Measurements from ENCODE around the gene CXCL14.

GRCh38 chr5:135592312-135593045 is 13.7 kb upstream of the CXCL14 start:
- TF ChIP-seq, protein P1, sequence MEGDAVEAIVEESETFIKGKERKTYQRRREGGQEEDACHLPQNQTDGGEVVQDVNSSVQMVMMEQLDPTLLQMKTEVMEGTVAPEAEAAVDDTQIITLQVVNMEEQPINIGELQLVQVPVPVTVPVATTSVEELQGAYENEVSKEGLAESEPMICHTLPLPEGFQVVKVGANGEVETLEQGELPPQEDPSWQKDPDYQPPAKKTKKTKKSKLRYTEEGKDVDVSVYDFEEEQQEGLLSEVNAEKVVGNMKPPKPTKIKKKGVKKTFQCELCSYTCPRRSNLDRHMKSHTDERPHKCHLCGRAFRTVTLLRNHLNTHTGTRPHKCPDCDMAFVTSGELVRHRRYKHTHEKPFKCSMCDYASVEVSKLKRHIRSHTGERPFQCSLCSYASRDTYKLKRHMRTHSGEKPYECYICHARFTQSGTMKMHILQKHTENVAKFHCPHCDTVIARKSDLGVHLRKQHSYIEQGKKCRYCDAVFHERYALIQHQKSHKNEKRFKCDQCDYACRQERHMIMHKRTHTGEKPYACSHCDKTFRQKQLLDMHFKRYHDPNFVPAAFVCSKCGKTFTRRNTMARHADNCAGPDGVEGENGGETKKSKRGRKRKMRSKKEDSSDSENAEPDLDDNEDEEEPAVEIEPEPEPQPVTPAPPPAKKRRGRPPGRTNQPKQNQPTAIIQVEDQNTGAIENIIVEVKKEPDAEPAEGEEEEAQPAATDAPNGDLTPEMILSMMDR (IDR thresholded peaks at IDR 0.05; ENCODE audit: borderline replicate concordance, extremely low read depth, low read length, poor library complexity, severe bottlenecking), result no peak
- no peak for TF ChIP-seq EZH2 (IDR thresholded peaks at IDR 0.05; ENCODE audit: borderline replicate concordance, low read depth, low read length, severe bottlenecking)

All from DND-41 (cell line).